Esophagus (tissue), 2 donors: ENCODE results near the gene SATB1. TPM values are rescaled to one million over a fixed set of nuclear protein-coding genes. Genes with fewer than 3 reads are reported as not detected.

Experiments used
- H3K27ac ChIP-seq, 2 donors: one replicate each; pipeline ENCODE4 v1.5.1; 2013; ENCODE audit warnings: low read depth in 2 of 2, mild to moderate bottlenecking in 2 of 2, inconsistent platforms in 1 of 2, low read length in 1 of 2, moderate library complexity in 1 of 2
- H3K27me3 ChIP-seq, 2 donors: one replicate each; pipeline ENCODE4 v1.6.1; 2013; ENCODE audit warnings: low read length in 2 of 2, control low read depth in 1 of 2, mild to moderate bottlenecking in 1 of 2; ENCODE audit not compliant: insufficient read depth in 2 of 2, control insufficient read depth in 1 of 2
- H3K36me3 ChIP-seq, 2 donors: one replicate each; pipeline ENCODE4 v1.6.1; 2013; ENCODE audit warnings: low read length in 1 of 2; ENCODE audit not compliant: control insufficient read depth in 2 of 2, insufficient read depth in 2 of 2
- H3K4me1 ChIP-seq, 2 donors: one replicate each; pipeline ENCODE4 v1.6.1; 2013; ENCODE audit warnings: low read length in 1 of 2; ENCODE audit not compliant: control insufficient read depth in 2 of 2, insufficient read depth in 2 of 2
- H3K4me3 ChIP-seq, 2 donors: one replicate each; pipeline ENCODE4 v1.5.1; 2013; ENCODE audit warnings: low read length in 2 of 2, mild to moderate bottlenecking in 2 of 2, low read depth in 1 of 2, moderate library complexity in 1 of 2
- H3K9me3 ChIP-seq, 2 donors: one replicate each; pipeline ENCODE4 v1.6.1; 2013; ENCODE audit warnings: mild to moderate bottlenecking in 2 of 2, low read depth in 1 of 2, low read length in 1 of 2, moderate library complexity in 1 of 2; ENCODE audit not compliant: control insufficient read depth in 2 of 2, insufficient read depth in 1 of 2
- WGBS, 2 donors: extraction: QIAGEN DNeasy Blood & Tissue Kit; methylation state at CpG; one replicate each; pipeline ENCODE4 v1.1.7; 2013; 5-methylcytosine and 5-hydroxymethylcytosine counted together
- polyA plus RNA-seq, 2 donors: library from polyadenylated mRNA; stranded (reverse); fragments of 200-250 nt; gene quantifications; one replicate each; pipeline ENCODE4 v1.2.3, GENCODE V29; 2013
- donor health status: healthy with polysubstance abuse.
- donor health status: Bipolar disorder and iron deficiency.

Gene SATB1
- polyA plus RNA-seq, 2 donors: 6.1 to 6.2 TPM

DNA sequence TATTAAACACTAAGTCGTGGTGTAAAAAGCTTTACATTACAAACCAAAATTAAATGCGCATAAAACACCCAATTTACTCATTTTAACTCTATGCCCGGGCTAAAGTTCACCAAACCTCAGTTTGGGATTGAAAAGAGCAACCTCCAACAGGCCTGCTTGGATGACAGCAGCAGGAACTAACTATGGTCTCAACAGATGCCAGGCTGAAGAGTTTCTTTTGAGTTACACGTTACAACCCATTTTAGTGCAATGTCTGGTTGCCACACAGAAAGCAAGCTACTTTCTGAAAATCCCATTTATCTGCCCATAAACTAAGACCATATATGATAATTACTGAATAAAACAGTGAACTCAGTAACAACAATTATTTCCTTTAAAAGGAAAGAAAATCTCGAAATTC is 2.2 kb downstream of the SATB1 start:
- Histone ChIP-seq H3K4me1 (peaks cover 0 to 3% of the 10 kb centered on the region in 2 donors), H3K36me3 (peaks cover 0 to 3% of the 10 kb centered on the region in 2 donors), H3K27me3 (no peaks in the 10 kb centered on the region), H3K9me3 (no peaks in the 10 kb centered on the region), H3K27ac (no peak overlapping the region), H3K4me3 (peak overlapping the region in 1 of 2 donors; percentile 73)
- WGBS, 2 donors: 34 to 42% methylated on average over 5 of the region's 5 CpGs

- Histone ChIP-seq H3K27ac (no peak overlapping the region), H3K9me3 (no peaks in the 10 kb centered on the region), H3K4me3 (no peak overlapping the region), H3K4me1 (no peaks in the 10 kb centered on the region), H3K27me3 (no peaks in the 10 kb centered on the region), H3K36me3 (peaks cover 0 to 3% of the 10 kb centered on the region in 2 donors)
- WGBS, 2 donors: 79 to 89% methylated on average over 9 of the region's 9 CpGs
Observed at GRCh38 chr3:18420555-18420954, 4.6 kb downstream of the SATB1 start.

- H3K4me3 ChIP-seq: no peak overlapping the region
- peaks cover 0 to 3% of the 10 kb centered on the region in 2 donors for H3K36me3 ChIP-seq
- no peaks in the 10 kb centered on the region for H3K9me3 ChIP-seq
- no peaks in the 10 kb centered on the region for H3K27me3 ChIP-seq
- no peaks in the 10 kb centered on the region for H3K4me1 ChIP-seq
- H3K27ac ChIP-seq: no peak overlapping the region
- WGBS, 2 donors: 48 to 64% methylated on average over 4 of the region's 4 CpGs
Observed at GRCh38 chr3:18419232-18419631, 5.9 kb downstream of the SATB1 start.

DNA sequence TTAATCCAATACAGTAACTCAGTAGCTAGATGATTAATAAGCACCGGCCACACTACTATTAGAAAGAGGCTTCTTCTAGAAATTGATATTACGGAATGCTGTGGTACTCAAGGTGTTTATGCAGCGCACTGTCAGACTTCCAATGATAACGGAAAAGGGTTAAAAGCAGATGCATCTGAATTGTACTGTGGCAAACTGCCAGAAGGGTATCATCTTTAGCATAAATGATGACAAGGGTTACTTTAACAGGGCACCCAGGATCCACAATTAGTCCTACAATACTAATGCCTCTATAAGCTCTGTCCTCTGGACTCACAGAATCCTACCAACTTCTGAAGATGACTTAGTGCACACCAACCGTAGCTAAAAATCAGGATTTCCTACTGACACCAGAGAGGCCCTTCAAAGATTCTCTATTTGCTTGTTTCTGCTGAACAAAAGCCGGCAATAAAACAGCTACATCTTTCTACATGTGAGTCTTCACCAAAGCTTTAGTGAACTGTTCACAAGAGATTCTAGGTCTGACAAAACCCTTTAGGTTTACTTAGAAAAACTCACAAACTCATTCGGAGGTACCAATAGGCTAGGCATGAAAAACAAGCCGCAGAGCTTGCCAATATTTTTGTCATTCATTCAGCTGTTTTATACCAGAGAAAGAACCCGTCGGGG is 7.1 kb downstream of the SATB1 start:
- H3K4me3 ChIP-seq: no peak overlapping the region
- H3K36me3 ChIP-seq: peaks cover 0 to 3% of the 10 kb centered on the region in 2 donors
- H3K27ac ChIP-seq: no peak overlapping the region
- H3K9me3 ChIP-seq: no peaks in the 10 kb centered on the region
- H3K4me1 ChIP-seq: no peaks in the 10 kb centered on the region
- H3K27me3 ChIP-seq: no peaks in the 10 kb centered on the region
- 87 to 90% methylated on average over 10 of the region's 10 CpGs for WGBS, 2 donors

DNA sequence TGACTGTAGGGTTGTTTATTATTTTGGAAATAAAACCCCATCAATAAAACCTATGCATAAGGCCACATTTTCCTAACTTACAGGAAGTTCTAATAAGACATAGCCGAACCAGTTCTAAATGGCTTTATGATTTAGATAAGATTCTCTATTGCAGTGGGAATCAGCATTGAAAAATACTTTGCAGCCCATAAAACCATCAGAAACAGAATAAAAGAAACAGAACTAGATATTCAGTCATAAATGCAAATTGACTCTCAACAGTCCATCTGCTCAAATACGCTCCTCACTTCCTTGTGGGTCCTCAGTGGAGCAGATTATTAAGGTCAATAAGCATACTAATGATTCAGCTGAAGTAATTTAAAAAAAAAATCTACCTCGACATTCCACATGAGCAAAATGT is 8.8 kb downstream of the SATB1 start:
- H3K27ac ChIP-seq: no peak overlapping the region
- 77 to 84% methylated on average over 3 of the region's 3 CpGs for WGBS, 2 donors
- H3K27me3 ChIP-seq: no peaks in the 10 kb centered on the region
- H3K9me3 ChIP-seq: no peaks in the 10 kb centered on the region
- peaks cover 0 to 3% of the 10 kb centered on the region in 2 donors for H3K36me3 ChIP-seq
- H3K4me3 ChIP-seq: no peak overlapping the region
- no peaks in the 10 kb centered on the region for H3K4me1 ChIP-seq

DNA sequence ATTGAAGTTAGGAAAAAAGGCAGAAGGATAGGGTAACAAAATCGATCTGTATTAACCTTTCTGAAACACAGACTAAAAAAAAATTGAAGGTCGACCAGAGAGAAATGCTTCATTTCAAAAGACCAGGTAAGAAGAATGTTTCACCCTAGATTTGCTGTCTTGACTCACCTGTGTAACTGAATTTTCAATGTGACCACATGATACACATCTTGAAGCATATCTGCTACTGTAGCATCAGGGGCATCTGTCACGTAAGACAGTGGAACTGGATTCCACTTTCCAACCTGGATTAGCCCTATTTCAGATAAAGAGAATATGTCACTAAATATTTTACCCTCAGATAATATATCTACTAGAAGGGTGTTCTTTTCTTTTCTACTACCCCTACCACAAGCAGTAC is 9.3 kb downstream of the SATB1 start:
- H3K27me3 ChIP-seq: no peaks in the 10 kb centered on the region
- no peak overlapping the region for H3K4me3 ChIP-seq
- H3K4me1 ChIP-seq: no peaks in the 10 kb centered on the region
- peaks cover 0 to 3% of the 10 kb centered on the region in 2 donors for H3K36me3 ChIP-seq
- no peak overlapping the region for H3K27ac ChIP-seq
- H3K9me3 ChIP-seq: no peaks in the 10 kb centered on the region
- 89 to 91% methylated on average over 3 of the region's 3 CpGs for WGBS, 2 donors

GRCh38 chr3:18415167-18415566 is 10.0 kb downstream of the SATB1 start:
- no peaks in the 10 kb centered on the region for H3K27me3 ChIP-seq
- H3K27ac ChIP-seq: no peak overlapping the region
- no peak overlapping the region for H3K4me3 ChIP-seq
- H3K36me3 ChIP-seq: no peaks in the 10 kb centered on the region
- H3K9me3 ChIP-seq: no peaks in the 10 kb centered on the region
- no peaks in the 10 kb centered on the region for H3K4me1 ChIP-seq
- 95 to 96% methylated on average over 9 of the region's 9 CpGs for WGBS, 2 donors

- no peaks in the 10 kb centered on the region for H3K36me3 ChIP-seq
- no peak overlapping the region for H3K4me3 ChIP-seq
- no peaks in the 10 kb centered on the region for H3K27me3 ChIP-seq
- no peaks in the 10 kb centered on the region for H3K9me3 ChIP-seq
- H3K27ac ChIP-seq: no peak overlapping the region
- no peaks in the 10 kb centered on the region for H3K4me1 ChIP-seq
Observed at GRCh38 chr3:18412684-18413083, 12.5 kb downstream of the SATB1 start.

DNA sequence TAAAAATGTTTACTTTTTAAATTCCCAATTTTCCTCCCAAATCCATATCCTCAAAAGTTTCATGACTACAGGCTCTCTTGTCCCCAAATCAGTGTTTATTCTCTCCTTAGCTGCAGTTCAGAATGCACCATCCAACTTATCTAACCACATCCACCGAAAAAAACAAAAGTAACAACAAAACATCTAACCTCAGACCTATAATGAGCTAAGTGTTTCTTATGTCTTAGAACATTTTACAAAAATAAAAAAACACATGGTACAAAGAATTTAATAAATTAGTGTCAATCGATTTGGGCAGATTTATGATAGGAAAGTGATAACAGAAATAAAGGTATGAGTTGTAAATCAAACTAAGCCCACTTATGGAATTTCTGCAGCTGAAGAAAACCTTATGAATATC is 13.6 kb downstream of the SATB1 start:
- 76 to 80% methylated on average over 2 of the region's 2 CpGs for WGBS, 2 donors
- Histone ChIP-seq H3K4me1 (no peaks in the 10 kb centered on the region), H3K9me3 (no peaks in the 10 kb centered on the region), H3K4me3 (no peak overlapping the region), H3K27ac (no peak overlapping the region), H3K27me3 (no peaks in the 10 kb centered on the region), H3K36me3 (no peaks in the 10 kb centered on the region)

GRCh38 chr3:18410205-18410604 is 14.9 kb downstream of the SATB1 start:
- no peaks in the 10 kb centered on the region for H3K36me3 ChIP-seq
- no peaks in the 10 kb centered on the region for H3K9me3 ChIP-seq
- no peak overlapping the region for H3K4me3 ChIP-seq
- H3K27me3 ChIP-seq: no peaks in the 10 kb centered on the region
- H3K4me1 ChIP-seq: no peaks in the 10 kb centered on the region
- H3K27ac ChIP-seq: no peak overlapping the region
- 80 to 85% methylated on average over 6 of the region's 6 CpGs for WGBS, 2 donors
